GM20431 (cell line): ENCODE data around the gene UGT2B15.
"Not testable (repeated sequence)": the region's sequence is repeated elsewhere in the genome, so short reads cannot be mapped to it uniquely, and the experiment has no call there.

Experiments
- in situ Hi-C: fragments of 300-500 bp; cut with MseI, MboI; formaldehyde crosslinking; loops from one replicate; pipeline ENCODE4 v1.15.0; 2020; ENCODE audit warnings: low sequenced_read_pairs; ENCODE audit not compliant: unreplicated experiment

Gene UGT2B15

GRCh38 chr4:68657022-68657594 lies 13.3 kb downstream of the UGT2B15 start:
- in situ Hi-C loops = not testable (repeated sequence)

- in situ Hi-C loops = not testable (repeated sequence)
Observed at GRCh38 chr4:68656445-68656973, 13.9 kb downstream of the UGT2B15 start.

GRCh38 chr4:68655764-68656444 lies 14.5 kb downstream of the UGT2B15 start:
- in situ Hi-C loops = no loop called here

- in situ Hi-C loops = no loop called here
Observed at GRCh38 chr4:68654946-68655721, 15.3 kb downstream of the UGT2B15 start.

- in situ Hi-C loops = no loop called here
Observed at GRCh38 chr4:68651932-68652331, 18.5 kb downstream of the UGT2B15 start.

- in situ Hi-C loops = no loop called here
Observed at GRCh38 chr4:68630371-68630770, 40.1 kb downstream of the UGT2B15 start.

- in situ Hi-C loops = not testable (repeated sequence)
Observed at GRCh38 chr4:68622731-68623130, 47.7 kb downstream of the UGT2B15 start.

- in situ Hi-C loops = no loop called here
Observed at GRCh38 chr4:68617003-68617698, 53.3 kb downstream of the UGT2B15 start.

- in situ Hi-C loops = no loop called here
Observed at GRCh38 chr4:68615699-68616422, 54.6 kb downstream of the UGT2B15 start.

- in situ Hi-C loops = no loop called here
Observed at GRCh38 chr4:68613752-68614151, 56.7 kb downstream of the UGT2B15 start.

GRCh38 chr4:68606240-68606639 lies 64.2 kb downstream of the UGT2B15 start:
- in situ Hi-C loops = no loop called here

GRCh38 chr4:68599150-68599549 lies 71.3 kb downstream of the UGT2B15 start:
- in situ Hi-C loops = no loop called here

GRCh38 chr4:68597482-68597881 lies 73.0 kb downstream of the UGT2B15 start:
- in situ Hi-C loops = no loop called here
